Right lobe of liver (tissue), 6 donors: ENCODE measurements around the gene SSB. TPM values are rescaled to one million over a fixed set of nuclear protein-coding genes. Genes with fewer than 3 reads are reported as not detected.

ENCODE experiments used
- ATAC-seq, 4 donors: fragments of 200-7000 bp; cut with Tn5 transposase; one replicate each; pipeline ENCODE4 v1.9.1; 2020; ENCODE audit warnings: mild to moderate bottlenecking in 4 of 4, moderate library complexity in 4 of 4
- DNase-seq, 3 donors: peaks; one replicate each; pipeline ENCODE4 v3.0.0-alpha.2; 2020
- H3K27ac ChIP-seq, 3 donors: fragments of 200-600 bp; one replicate each; pipeline ENCODE4 v1.8.0; 2022
- H3K27me3 ChIP-seq, 2 donors: fragments of 200-600 bp; one replicate each; pipeline ENCODE4 v1.8.0; 2022
- H3K36me3 ChIP-seq, 4 donors: fragments of 200-600 bp; sonication (generic) in 1 of 4; one replicate each; pipeline versions ENCODE4 v1.5.1 to v1.8.0; 2017 to 2022; ENCODE audit warnings: control low read depth in 1 of 4
- H3K4me1 ChIP-seq, 4 donors: fragments of 200-600 bp; sonication (generic) in 1 of 4; one replicate each; pipeline versions ENCODE4 v1.5.1 to v1.8.0; 2017 to 2022; ENCODE audit warnings: control low read depth in 1 of 4
- H3K4me3 ChIP-seq, 3 donors: fragments of 200-600 bp; one replicate each; pipeline ENCODE4 v1.8.0; 2022
- H3K9me3 ChIP-seq, 4 donors: fragments of 200-600 bp; sonication (generic) in 1 of 4; one replicate each; pipeline versions ENCODE4 v1.5.1 to v1.8.0; 2017 to 2022; ENCODE audit warnings: control low read depth in 1 of 4
- CTCF ChIP-seq, 4 donors: fragments of 200-600 bp in 3 of 4; fragments of 450-650 bp in 1 of 4; IDR thresholded peaks; one replicate each; pipeline versions ENCODE4 v1.5.1 to v1.8.0; 2016 to 2022; ENCODE audit warnings: antibody characterized with exemption in 4 of 4, mild to moderate bottlenecking in 2 of 4
- POLR2A ChIP-seq: fragments of 450-650 bp; IDR thresholded peaks from one replicate; pipeline ENCODE4 v1.6.1; 2017; ENCODE audit warnings: antibody characterized with exemption, mild to moderate bottlenecking
- WGBS: methylation state at CpG from one replicate; pipeline ENCODE4 v1.1.6; 2018; ENCODE audit warnings: low coverage, low lambda C conversion rate; ENCODE audit not compliant: insufficient coverage; ENCODE audit errors: missing lambda C conversion rate; 5-methylcytosine and 5-hydroxymethylcytosine counted together
- intact Hi-C, 2 donors: fragments of 100-400 bp; cut with DNase I; formaldehyde crosslinking; loops; one replicate each; pipeline versions ENCODE4 v1.11.2 to v1.14.1; 2022
- total RNA-seq, 6 experiments: library from RNA; depleted of rRNA in 2 of 6; stranded (reverse); fragments of >200 nt in 2 of 6; fragmentation: NEBNext Ultra II Directional in 3 of 6; extraction: Animal tissue kit (Norgen Biotek cat#: 25700) in 3 of 6; gene quantifications; one replicate each; pipeline versions ENCODE4 v1.1.0 to v1.2.4, GENCODE V29; 2016 to 2023
- donor health status: DM: no; HTN: yes; CAD: no.
- donor health status: DM: no; HTN: no; CAD: no.
- donor health status: DM: no; HTN: no; CAD: no.
- donor health status: DM: no; HTN: yes; CAD: no.
- donor health status: DM: no; HTN: yes; CAD: no.

The SSB gene
- total RNA-seq, 6 experiments from 2014 or later = 16.5 to 41.3 (median 33.2) TPM

DNA sequence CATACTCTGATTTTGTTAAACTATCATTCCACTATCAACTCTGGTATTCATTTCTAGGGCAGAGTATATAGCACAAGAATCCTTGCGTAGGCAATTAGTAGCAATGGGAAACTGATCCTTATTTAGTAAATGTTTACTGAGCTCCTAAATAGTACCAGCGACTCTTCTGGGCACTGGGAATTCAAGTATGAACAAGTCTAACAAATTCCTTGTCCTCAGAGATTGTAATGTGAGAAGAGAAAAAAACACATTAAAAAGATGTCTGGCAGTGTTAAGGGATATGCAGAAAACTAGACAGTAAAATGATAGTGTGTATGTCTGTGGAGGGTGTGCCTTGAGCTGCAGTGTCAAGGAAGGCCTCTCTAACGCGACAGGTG lies 25.3 kb downstream of the SSB start:
- DNase-seq = no peak
- H3K27ac ChIP-seq = peak overlapping the region in 1 of 3 donors; percentile 16
- ATAC-seq = no peak
- peaks cover 0 to 18% (median 5%) of the 10 kb centered on the region in 4 donors for H3K4me1 ChIP-seq
- H3K36me3 ChIP-seq = peaks cover 0 to under 1% (median 0%) of the 10 kb centered on the region in 4 donors
- no peaks in the 10 kb centered on the region for H3K9me3 ChIP-seq
- H3K27me3 ChIP-seq = no peaks in the 10 kb centered on the region
- TF ChIP-seq POLR2A = no peak
- TF ChIP-seq CTCF (IDR thresholded peaks at IDR 0.05) = no peak
- intact Hi-C loops = no loop called here
- 23% methylated on average over 4 of the region's 4 CpGs for WGBS
- H3K4me3 ChIP-seq = peak overlapping the region; percentile 70 to 93 (median 84)

DNA sequence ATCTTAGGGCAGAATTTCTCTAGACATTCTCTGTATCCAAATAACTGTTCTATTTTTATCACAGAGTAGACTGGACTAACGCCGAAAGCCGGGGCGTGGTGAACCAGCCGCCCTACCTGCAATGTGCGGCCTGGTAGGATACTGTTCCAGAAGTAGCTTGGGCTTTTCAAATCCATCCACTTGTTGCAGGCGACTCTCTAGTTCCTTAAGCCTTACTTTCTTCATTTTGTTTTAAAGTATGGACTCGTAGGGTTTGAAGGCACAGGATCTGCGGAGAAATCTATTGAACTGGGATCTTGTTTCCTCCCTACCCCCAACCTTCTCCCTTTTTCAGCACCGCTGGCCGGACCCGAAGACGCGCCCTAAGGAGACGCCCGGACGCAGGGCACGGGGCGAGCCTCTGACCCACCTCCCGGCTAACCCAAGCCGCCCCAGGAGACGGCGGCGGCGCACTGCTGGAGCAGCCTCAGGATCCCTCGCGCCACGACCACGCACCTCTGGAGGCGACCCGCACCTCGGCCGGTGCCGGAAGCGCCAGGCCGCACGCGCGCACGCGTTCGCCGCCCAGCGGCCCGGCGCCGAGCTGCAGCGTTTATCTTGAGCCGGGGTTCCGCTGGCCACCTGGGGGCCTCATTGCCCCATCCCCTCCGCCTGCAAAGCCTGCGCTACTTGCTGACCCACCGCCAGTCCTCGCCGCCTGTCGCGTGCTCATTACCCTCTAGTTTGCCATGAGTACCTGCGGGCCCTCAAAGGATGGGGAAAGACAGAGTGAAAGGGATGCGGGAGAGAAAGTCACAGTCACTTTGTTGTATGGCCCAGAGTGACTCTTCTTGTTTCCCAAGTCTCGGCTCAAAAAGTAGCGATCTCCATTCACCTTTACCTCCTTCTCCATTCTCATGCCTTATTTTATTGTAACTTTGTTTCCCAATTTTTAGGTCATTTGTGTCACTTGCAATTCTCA lies 26.0 kb downstream of the SSB start, which contains the start of gene METTL5:
TSS of gene METTL5 (minus strand) at position 533 of the 961 bp plus-strand sequence. CDS start at position 225, 308 bp downstream.
- no peaks in the 10 kb centered on the region for H3K36me3 ChIP-seq
- H3K4me3 ChIP-seq = peak within 1 kb of the TSS; percentile 70 to 93 (median 84)
- 5% methylated on average over 19 of the region's 61 CpGs for WGBS
- peak; percentile 82 to 89 (median 86) for ATAC-seq
- peak; percentile 88 to 90 (median 88) for DNase-seq
- no peaks in the 10 kb centered on the region for H3K27me3 ChIP-seq
- intact Hi-C loops = no loop called here
- peak; percentile 98 to 99 (median 99) for TF ChIP-seq CTCF (IDR thresholded peaks at IDR 0.05)
- peak; percentile 72 for TF ChIP-seq POLR2A
- H3K27ac ChIP-seq = peak within 1 kb of the TSS; percentile 16 to 69 (median 64)
- H3K4me1 ChIP-seq = peaks cover 0 to 20% (median 7%) of the 10 kb centered on the region in 4 donors
- no peaks in the 10 kb centered on the region for H3K9me3 ChIP-seq

- Histone ChIP-seq H3K9me3 (no peaks in the 10 kb centered on the region), H3K27me3 (no peaks in the 10 kb centered on the region), H3K27ac (peak within 1 kb of the TSS; percentile 55 to 88 (median 80)), H3K4me1 (peaks cover 0 to 25% (median 7%) of the 10 kb centered on the region in 4 donors), H3K4me3 (peak within 1 kb of the TSS; percentile 75 to 90 (median 79)), H3K36me3 (no peaks in the 10 kb centered on the region)
- DNase-seq (peak; percentile 96), ATAC-seq (peak; percentile 88 to 92 (median 90))
- TF ChIP-seq CTCF (IDR thresholded peaks at IDR 0.05) (peak in 1 of 4 donors; percentile 22), POLR2A (peak; percentile 94)
- intact Hi-C loops = no loop called here
- WGBS = 1% methylated on average over 20 of the region's 104 CpGs
These were observed 28.8 kb downstream of the SSB start, which contains the start of gene UBR3 for GRCh38 chr2:169827272-169828140. Gene UBR3 (plus strand): TSS chr2:169827454. CDS start chr2:169827508, 54 bp downstream.

GRCh38 chr2:169828141-169828811 lies 29.6 kb downstream of the SSB start:
- TF ChIP-seq CTCF (IDR thresholded peaks at IDR 0.05) = no peak
- TF ChIP-seq POLR2A = no peak
- Histone ChIP-seq H3K27ac (peak overlapping the region; percentile 55 to 88 (median 80)), H3K36me3 (no peaks in the 10 kb centered on the region), H3K9me3 (no peaks in the 10 kb centered on the region), H3K4me3 (peak overlapping the region; percentile 75 to 90 (median 79)), H3K27me3 (no peaks in the 10 kb centered on the region), H3K4me1 (peaks cover 0 to 20% (median 7%) of the 10 kb centered on the region in 4 donors)
- peak in 1 of 3 donors; percentile 63 for DNase-seq
- 0% methylated on average over 13 of the region's 13 CpGs for WGBS
- ATAC-seq = peak; percentile 51 to 68 (median 60)
- intact Hi-C loops = no loop called here
